Chondrocyte (in vitro differentiated cells): ENCODE measurements around the gene EPHB6. TPM values are rescaled to one million over a fixed set of nuclear protein-coding genes. Genes with fewer than 3 reads are reported as not detected.

ENCODE experiments used
- DNase-seq: peaks from one replicate; pipeline ENCODE4 v3.0.0; 2021; ENCODE audit warnings: mixed read lengths, low spot score
- H3K27ac Mint-ChIP-seq: one replicate; pipeline ENCODE4 v1.8.0; 2021; ENCODE audit warnings: mild to moderate bottlenecking, moderate library complexity, mixed read lengths; ENCODE audit not compliant: unreplicated experiment
- H3K27me3 Mint-ChIP-seq: 2 replicates; pipeline ENCODE4 v1.8.0; 2021; ENCODE audit warnings: low read depth, mixed read lengths
- H3K36me3 Mint-ChIP-seq: 2 replicates; pipeline ENCODE4 v1.8.0; 2021; ENCODE audit warnings: low read depth, mixed read lengths
- H3K4me1 Mint-ChIP-seq: 2 replicates; pipeline ENCODE4 v1.8.0; 2021; ENCODE audit warnings: low read depth, mild to moderate bottlenecking, mixed read lengths
- H3K4me3 Mint-ChIP-seq: one replicate; pipeline ENCODE4 v1.8.0; 2021; ENCODE audit warnings: mild to moderate bottlenecking, moderate library complexity, mixed read lengths; ENCODE audit not compliant: unreplicated experiment
- H3K9me3 Mint-ChIP-seq: 2 replicates; pipeline ENCODE4 v1.8.0; 2021; ENCODE audit warnings: low read depth, mixed read lengths
- CTCF ChIP-seq: fragments of 200-600 bp; sonication (generic); IDR thresholded peaks from 2 replicates; pipeline ENCODE4 v1.5.0; 2021; ENCODE audit warnings: antibody characterized with exemption, mild to moderate bottlenecking, moderate library complexity
- total RNA-seq: library from RNA; stranded (reverse); gene quantifications from 3 replicates; pipeline ENCODE4 v1.2.1, GENCODE V29; 2021

Gene EPHB6
- total RNA-seq, 1 donor from 2014 or later, result 0.22 TPM

GRCh38 chr7:142819530-142819929, 35.3 kb upstream of the EPHB6 start:
- no peak for TF ChIP-seq CTCF
- Mint-ChIP-seq H3K27me3 (peaks cover 50% of the 10 kb centered on the region), H3K27ac (no peak overlapping the region), H3K36me3 (peaks cover 1% of the 10 kb centered on the region), H3K4me1 (no peaks in the 10 kb centered on the region), H3K4me3 (no peak overlapping the region), H3K9me3 (peaks cover 13% of the 10 kb centered on the region)
- no peak for DNase-seq

- H3K9me3 Mint-ChIP-seq, result peaks cover 16% of the 10 kb centered on the region
- H3K36me3 Mint-ChIP-seq, result peaks cover 1% of the 10 kb centered on the region
These were observed 32.2 kb upstream of the EPHB6 start for GRCh38 chr7:142822714-142823113.

DNA sequence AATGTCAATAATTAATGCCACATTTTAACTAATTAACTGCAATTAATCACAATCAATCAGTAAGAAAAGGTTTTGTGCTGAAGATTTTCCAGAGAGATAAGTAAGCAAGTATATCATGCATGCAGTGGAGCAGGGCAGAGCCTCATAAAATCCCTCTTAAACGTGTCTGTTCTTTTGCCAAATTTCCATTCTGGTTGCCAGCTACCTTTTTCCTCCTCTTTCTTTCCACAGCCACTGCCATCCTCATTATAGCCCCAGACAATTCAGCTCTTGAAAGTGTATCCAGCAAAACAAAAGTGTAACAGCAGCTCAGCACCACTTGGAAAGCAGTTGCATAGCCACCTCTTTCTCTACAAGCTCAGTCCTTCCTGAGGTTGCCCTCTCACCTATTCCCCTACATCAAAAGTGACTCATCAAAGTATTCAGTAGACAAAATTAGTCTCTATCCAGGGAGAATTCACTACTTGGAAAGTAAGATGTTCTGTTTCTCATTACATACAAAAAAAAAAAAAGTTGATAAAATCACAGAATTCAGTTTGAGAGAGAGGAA, 26.9 kb upstream of the EPHB6 start:
- DNase-seq, result no peak
- Mint-ChIP-seq H3K27me3 (peaks cover 10% of the 10 kb centered on the region), H3K27ac (no peak overlapping the region), H3K36me3 (no peaks in the 10 kb centered on the region), H3K4me3 (no peak overlapping the region), H3K4me1 (no peaks in the 10 kb centered on the region), H3K9me3 (peaks cover 8% of the 10 kb centered on the region)
- no peak for TF ChIP-seq CTCF

More at GRCh38 chr7:142822714-142823113, 32.2 kb upstream of the EPHB6 start:
- DNase-seq, result no peak
- Mint-ChIP-seq H3K4me1 (no peaks in the 10 kb centered on the region), H3K4me3 (no peak overlapping the region), H3K27ac (no peak overlapping the region), H3K27me3 (peaks cover 37% of the 10 kb centered on the region)
- TF ChIP-seq CTCF, result no peak

GRCh38 chr7:142832417-142832816, 22.5 kb upstream of the EPHB6 start:
- TF ChIP-seq CTCF, result no peak
- Mint-ChIP-seq H3K4me1 (no peaks in the 10 kb centered on the region), H3K27me3 (peaks cover 15% of the 10 kb centered on the region), H3K27ac (no peak overlapping the region), H3K9me3 (no peaks in the 10 kb centered on the region), H3K36me3 (no peaks in the 10 kb centered on the region), H3K4me3 (no peak overlapping the region)
- DNase-seq, result no peak

- Mint-ChIP-seq H3K27ac (no peak overlapping the region), H3K27me3 (peaks cover 15% of the 10 kb centered on the region), H3K4me3 (no peak overlapping the region), H3K4me1 (no peaks in the 10 kb centered on the region), H3K36me3 (no peaks in the 10 kb centered on the region), H3K9me3 (no peaks in the 10 kb centered on the region)
- DNase-seq, result no peak
- TF ChIP-seq CTCF, result no peak
These were observed 21.5 kb upstream of the EPHB6 start for GRCh38 chr7:142833174-142834048.
